ENCODE measurements around the gene RTEL1.
A peak's percentile ranks its signal among the peaks of the same experiment; 100 is the strongest.
"Not testable (repeated sequence)": the region's sequence is repeated elsewhere in the genome, so short reads cannot be mapped to it uniquely, and the experiment has no call there.

RTEL1 gene

DNA sequence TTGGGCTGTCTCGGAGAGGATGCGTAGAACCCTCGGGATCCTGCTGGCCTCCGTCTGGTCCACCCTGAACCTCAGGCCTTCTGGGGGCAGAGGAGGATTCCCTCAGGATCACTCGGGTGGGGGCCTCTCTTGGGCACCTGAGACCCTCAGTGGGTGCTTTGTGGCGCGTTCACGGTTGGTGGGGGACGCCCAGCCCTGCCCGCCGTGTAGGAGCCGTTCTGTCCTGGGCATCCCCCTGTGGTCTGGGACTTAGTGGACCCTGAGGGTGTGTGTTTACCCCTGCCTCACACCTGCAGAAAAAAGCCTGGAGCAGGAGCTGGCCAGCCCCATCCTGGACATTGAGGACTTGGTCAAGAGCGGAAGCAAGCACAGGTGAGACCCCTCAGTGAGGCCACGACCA lies 7.6 kb downstream of the RTEL1 start:
- no peak for DNase-seq (ENCODE audit: low read depth)

- no peak for DNase-seq (ENCODE audit: low read depth)
These were observed 9.7 kb downstream of the RTEL1 start for GRCh38 chr20:63667858-63668257.

GRCh38 chr20:63668351-63668750 lies 10.2 kb downstream of the RTEL1 start:
- no peak for DNase-seq (ENCODE audit: low read depth)

GRCh38 chr20:63671695-63672094 lies 13.6 kb downstream of the RTEL1 start:
- DNase-seq (ENCODE audit: low read depth): not testable (repeated sequence)

- DNase-seq (ENCODE audit: low read depth): no peak
These were observed 14.6 kb downstream of the RTEL1 start for GRCh38 chr20:63672666-63673065.

DNA sequence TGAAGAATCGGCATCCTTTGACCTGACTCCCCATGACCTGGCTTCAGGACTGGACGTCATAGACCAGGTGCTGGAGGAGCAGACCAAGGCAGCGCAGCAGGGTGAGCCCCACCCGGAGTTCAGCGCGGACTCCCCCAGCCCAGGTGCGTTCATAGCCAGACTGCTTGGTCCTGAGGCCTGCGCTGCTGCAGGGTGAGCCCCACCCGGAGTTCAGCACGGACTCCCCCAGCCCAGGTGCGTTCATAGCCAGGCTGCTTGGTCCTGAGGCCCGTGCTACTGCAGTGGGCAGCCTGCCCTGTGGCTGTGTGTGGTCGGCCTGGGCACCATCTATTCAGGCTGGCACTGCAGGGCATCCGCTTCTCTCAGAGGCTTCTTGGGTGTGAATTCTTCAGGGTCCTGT lies 15.8 kb downstream of the RTEL1 start:
- DNase-seq (ENCODE audit: low read depth): no peak

- DNase-seq (ENCODE audit: low read depth): no peak
These were observed 17.7 kb downstream of the RTEL1 start for GRCh38 chr20:63675681-63676368.

- no peak for DNase-seq (ENCODE audit: low read depth)
These were observed 20.0 kb downstream of the RTEL1 start for GRCh38 chr20:63678071-63678470.

DNA sequence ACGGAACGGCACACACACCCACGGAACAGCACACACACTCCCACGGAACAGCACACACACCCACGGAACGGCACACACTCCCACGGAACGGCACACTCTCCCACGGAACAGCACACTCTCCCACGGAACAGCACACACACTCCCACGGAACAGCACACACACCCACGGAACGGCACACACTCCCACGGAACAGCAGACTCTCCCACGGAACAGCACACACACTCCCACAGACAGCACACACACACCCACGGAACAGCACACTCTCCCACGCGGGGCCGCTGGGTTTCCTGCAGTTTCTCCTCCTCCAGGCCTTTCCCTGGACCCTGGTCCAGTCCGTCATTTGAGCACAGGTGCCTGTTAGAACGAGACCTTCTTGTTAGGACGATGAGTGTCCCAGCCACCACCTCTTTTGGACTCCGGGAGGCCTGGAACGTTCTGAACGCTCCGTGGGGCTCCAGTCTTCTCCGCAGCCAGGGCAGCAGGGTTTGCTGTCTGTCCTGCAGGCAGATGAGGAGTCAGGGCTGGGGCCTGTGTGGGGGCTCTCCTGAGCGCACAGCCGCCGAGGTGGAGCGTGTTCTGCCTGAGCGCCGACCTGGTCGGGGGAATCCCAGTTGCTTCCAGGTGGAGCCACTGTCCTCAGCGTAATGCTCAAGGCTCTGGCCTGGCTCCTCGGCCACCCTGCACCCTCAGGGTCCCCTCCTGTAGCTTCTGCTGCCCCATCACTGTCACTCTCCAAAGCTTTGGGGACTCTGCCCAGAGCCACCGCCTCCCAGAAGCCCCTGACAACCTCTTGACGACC lies 20.8 kb downstream of the RTEL1 start:
- DNase-seq (ENCODE audit: low read depth): no peak

DNA sequence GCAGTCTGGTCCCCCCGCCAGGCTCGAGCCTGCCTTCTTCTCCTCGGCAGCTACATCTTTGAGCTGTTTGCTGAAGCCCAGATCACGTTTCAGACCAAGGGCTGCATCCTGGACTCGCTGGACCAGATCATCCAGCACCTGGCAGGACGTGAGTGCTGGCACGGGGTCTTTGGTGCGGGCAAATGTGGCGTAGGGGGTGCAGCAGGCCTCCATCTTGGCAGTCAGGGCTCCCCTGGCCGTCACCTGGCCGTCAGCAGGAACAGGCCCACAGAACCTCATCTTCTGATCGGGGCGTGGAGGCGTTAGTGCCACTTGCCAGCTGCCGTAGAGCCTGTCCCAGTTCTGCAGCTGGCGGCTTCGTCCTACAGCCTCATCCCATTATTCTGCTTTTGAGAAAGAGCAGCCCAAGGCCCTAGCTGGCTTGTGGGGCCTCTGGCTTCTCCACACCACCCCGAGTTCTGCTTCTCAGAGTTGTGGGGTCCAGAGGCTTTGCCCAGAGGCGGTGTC lies 21.7 kb downstream of the RTEL1 start:
- DNase-seq (ENCODE audit: low read depth): no peak

GRCh38 chr20:63680427-63680826 lies 22.3 kb downstream of the RTEL1 start:
- DNase-seq (ENCODE audit: low read depth): no peak

- DNase-seq (ENCODE audit: low read depth): no peak
These were observed 22.9 kb downstream of the RTEL1 start for GRCh38 chr20:63680857-63681608.

- DNase-seq (ENCODE audit: low read depth): no peak
These were observed 23.6 kb downstream of the RTEL1 start for GRCh38 chr20:63681609-63682142.

DNA sequence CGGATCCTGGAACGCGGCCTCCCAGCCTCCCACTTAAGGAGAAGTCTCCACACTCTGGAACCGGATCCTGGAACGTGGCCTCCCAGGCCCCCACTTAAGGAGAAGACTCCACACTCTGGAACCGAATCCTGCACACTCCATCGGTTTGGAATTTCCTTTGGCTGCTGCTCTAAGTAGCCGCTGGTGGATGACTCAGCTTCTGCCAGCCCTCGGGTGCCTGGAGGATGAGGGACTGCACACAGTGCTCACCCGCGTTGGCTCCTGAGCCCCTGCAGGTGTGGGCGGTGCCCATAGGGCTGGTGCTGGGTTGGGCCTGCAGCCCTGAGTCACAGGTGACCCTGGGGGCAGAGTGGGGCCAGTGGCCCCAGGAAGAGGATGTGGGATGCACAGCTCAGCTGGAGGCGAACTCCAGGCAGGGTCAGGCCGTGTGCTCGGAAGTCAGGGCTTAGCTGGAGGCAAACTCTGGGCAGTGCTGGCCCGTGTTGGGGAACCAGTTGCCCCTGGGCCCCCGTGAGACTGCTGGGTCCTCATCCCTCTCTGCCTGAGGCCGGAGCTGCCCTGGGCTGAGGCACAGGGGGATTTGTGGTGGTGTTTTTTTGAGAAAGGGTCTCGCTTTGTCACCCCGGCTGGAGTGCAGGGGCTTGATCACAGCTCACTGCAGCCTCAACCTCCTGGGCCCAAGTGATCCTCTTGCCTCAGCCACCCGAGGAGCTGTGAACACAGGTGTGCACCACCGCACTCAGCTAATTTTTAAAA lies 24.4 kb downstream of the RTEL1 start:
- no peak for DNase-seq (ENCODE audit: low read depth)

GRCh38 chr20:63685269-63686026 lies 27.3 kb downstream of the RTEL1 start:
- DNase-seq (ENCODE audit: low read depth): no peak

DNA sequence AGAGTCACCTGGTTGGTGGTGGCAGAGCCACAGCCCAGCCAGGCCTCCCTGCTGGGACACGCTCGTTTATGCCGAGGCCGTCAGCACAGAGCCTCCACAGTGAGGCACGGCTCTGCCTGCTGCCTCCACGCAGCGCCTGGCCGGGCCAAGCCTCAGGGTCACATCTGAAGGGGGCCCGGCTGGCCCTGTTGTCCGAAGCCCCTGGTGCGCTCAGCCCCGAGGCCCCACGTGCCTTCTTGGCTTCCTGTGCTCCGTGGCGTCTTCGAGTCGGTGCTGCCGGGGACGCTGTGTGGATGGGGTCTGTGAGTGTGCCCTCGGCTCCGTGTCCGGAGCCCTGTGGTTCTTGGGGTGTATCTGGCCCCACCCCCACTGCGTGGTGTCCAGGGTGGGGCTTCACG lies 28.0 kb downstream of the RTEL1 start:
- no peak for DNase-seq (ENCODE audit: low read depth)

DNA sequence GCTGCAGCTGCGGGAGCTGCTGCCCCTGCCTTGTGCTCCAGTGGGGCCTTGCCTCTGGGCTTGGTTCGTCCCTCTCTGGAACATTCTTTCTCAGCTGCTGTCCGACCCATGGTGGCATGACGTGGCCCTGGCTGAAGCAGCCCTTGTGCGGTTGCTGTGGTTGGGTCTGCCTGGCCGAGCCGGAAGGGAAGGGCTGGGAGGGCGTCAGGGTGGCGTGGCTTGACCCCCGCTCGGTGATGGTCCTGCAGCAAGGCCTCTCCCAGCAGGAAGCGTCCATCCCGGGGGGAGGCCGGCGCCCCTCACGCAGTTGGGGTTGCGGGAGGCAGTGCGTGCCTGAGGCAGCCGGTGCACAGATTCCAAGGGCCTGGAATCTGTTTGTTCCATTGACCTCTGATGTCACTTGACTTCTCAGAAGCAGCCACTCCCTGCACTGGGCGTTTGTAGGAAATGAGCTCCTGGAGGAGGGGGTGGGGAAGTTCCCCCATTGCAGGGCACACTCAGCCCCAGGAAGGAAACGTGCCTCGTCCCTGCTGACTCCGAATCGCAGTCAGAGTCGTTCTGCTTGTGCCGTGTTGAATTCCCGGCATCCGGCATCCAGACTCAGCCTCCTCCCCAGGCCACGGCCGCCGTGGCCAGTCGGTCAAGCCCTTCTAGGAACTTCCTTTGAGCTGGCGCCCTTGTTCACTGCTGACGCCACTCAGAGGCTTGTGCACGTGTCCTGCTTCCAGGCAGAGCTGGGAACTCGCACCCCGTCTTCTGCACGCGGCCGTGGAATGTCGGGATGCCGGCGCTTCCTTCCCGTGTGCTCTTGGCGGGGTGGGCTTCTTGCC lies 28.6 kb downstream of the RTEL1 start:
- DNase-seq (ENCODE audit: low read depth): peak; percentile 25

DNA sequence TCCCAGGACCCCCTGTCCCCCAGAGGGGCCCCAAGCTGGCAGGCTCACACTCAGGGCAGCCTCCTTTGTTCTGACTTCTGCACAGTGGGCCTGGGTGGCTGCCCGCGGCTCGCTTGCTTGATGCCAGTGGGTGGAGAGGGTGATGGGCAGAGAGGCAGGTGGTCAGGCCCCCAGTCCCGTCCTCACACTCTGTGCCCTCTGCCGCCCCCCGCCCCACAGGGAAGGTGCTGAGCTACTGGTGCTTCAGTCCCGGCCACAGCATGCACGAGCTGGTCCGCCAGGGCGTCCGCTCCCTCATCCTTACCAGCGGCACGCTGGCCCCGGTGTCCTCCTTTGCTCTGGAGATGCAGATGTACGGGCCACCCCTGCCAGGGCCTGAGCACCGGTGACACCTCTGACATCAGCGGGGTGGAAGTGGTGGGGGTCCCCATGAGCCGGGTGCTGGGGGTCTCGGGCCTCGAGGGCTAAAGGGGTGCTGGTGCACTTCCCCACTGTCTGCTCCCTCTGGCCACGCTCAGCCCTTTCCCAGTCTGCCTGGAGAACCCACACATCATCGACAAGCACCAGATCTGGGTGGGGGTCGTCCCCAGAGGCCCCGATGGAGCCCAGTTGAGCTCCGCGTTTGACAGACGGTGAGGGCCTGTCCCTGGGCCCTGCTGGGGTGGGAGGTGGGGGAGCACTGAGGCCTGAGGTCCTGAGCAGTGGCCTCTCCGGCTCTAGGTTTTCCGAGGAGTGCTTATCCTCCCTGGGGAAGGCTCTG lies 29.5 kb downstream of the RTEL1 start:
- DNase-seq (ENCODE audit: low read depth): no peak

Data from stimulated activated CD8-positive, alpha-beta memory T cell treated with anti-CD3 and anti-CD28 coated beads, Interleukin-12 subunit alpha, Interleukin-12 subunit beta, amount 100 ng/mL, for 4 hours (primary cell).